Endothelial cell of umbilical vein (primary cell): Measurements from ENCODE around the gene ZNF106. TPM values are rescaled to one million over a fixed set of nuclear protein-coding genes. Genes with fewer than 3 reads are reported as not detected.
A peak's percentile ranks its signal among the peaks of the same experiment; 100 is the strongest.

Source experiments
- BruUV-seq: library from RNA; stranded (reverse); fragments of 400-500 nt; replicated peaks from 2 replicates; lab custom pipeline; 2021; lab: Mats Ljungman, UMichigan
- CTCF ChIA-PET: fragments of 300-600, 350-600 bp; sonication (Branson Sonifier 250); formaldehyde crosslinking; loops from one replicate; lab custom pipeline; 2021; ENCODE audit warnings: antibody characterized with exemption, inconsistent platforms; lab: Charles Lee
- POLR2A ChIA-PET: fragments of 300-600, 350-600 bp; sonication (Branson Sonifier 250); formaldehyde crosslinking; loops from one replicate; lab custom pipeline; 2021; ENCODE audit warnings: antibody characterized with exemption, inconsistent platforms; lab: Charles Lee
- DNase-seq: peaks from one replicate; pipeline ENCODE4 v3.0.0-alpha.2; 2011; ENCODE audit warnings: low read depth, low spot score
- FAIRE-seq: peaks from 2 replicates; lab custom pipeline; 2011; peaks lifted over from hg19 to GRCh38; lab: Jason Lieb, UNC
- H2AFZ ChIP-seq: 2 replicates; pipeline ENCODE4 v1.6.0; 2012; ENCODE audit warnings: low read depth, low read length, control low read depth, inconsistent platforms
- H3K27ac ChIP-seq: 2 replicates; pipeline ENCODE4 v1.5.1; 2011; ENCODE audit warnings: low read depth, mild to moderate bottlenecking, control low read depth, low read length, moderate library complexity; ENCODE audit not compliant: insufficient read depth
- H3K27me3 ChIP-seq, 2 experiments: 2 replicates each; pipeline versions ENCODE4 v1.6.0 to v1.6.1; 2011; ENCODE audit warnings: low read length in 2 of 2, mixed read lengths in 1 of 2; ENCODE audit not compliant: control insufficient read depth in 2 of 2, insufficient read depth in 2 of 2
- H3K36me3 ChIP-seq, 2 experiments: 2 replicates in 1 of 2; 3 replicates in 1 of 2; pipeline ENCODE4 v1.5.1; 2011; ENCODE audit warnings: low read length in 2 of 2, mild to moderate bottlenecking in 1 of 2, moderate library complexity in 1 of 2; ENCODE audit not compliant: control insufficient read depth in 2 of 2, insufficient read depth in 2 of 2; ENCODE audit errors: extremely low read depth in 1 of 2
- H3K4me1 ChIP-seq: 3 replicates; pipeline ENCODE4 v1.5.1; 2011; ENCODE audit warnings: mild to moderate bottlenecking, low read length; ENCODE audit not compliant: control insufficient read depth, insufficient read depth; ENCODE audit errors: extremely low read depth
- H3K4me2 ChIP-seq: 2 replicates; pipeline ENCODE4 v1.6.1; 2011; ENCODE audit warnings: low read length, control low read depth, mixed read lengths; ENCODE audit not compliant: insufficient read depth
- H3K4me3 ChIP-seq, 3 experiments: fragments of 200-600 bp in 1 of 3; sonication (generic), shearing (Covaris generic) in 1 of 3; replicated peaks in 1 of 3; 2 replicates each; pipeline ENCODE4 v1.5.1; 2011 to 2016; ENCODE audit warnings: control low read depth in 3 of 3, low read length in 3 of 3, mild to moderate bottlenecking in 2 of 3, inconsistent platforms in 1 of 3, low read depth in 1 of 3, moderate library complexity in 1 of 3; ENCODE audit not compliant: insufficient read depth in 1 of 3
- H3K79me2 ChIP-seq: 2 replicates; pipeline ENCODE4 v1.6.0; 2012; ENCODE audit warnings: low read length, inconsistent platforms; ENCODE audit not compliant: control insufficient read depth, insufficient read depth
- H3K9ac ChIP-seq: replicated peaks from 2 replicates; pipeline ENCODE3; 2011; ENCODE audit warnings: low read length, control low read depth; ENCODE audit not compliant: insufficient read depth; ENCODE audit errors: extremely low read depth
- H3K9me1 ChIP-seq: replicated peaks from 3 replicates; pipeline ENCODE4 v1.6.0; 2011; ENCODE audit warnings: mild to moderate bottlenecking, low read length; ENCODE audit not compliant: control insufficient read depth, insufficient read depth; ENCODE audit errors: extremely low read depth
- H3K9me3 ChIP-seq: replicated peaks from 2 replicates; pipeline ENCODE4 v1.5.1; 2012; ENCODE audit warnings: low read length, inconsistent platforms; ENCODE audit not compliant: control insufficient read depth, insufficient read depth
- H4K20me1 ChIP-seq: replicated peaks from 2 replicates; pipeline ENCODE3; 2011; ENCODE audit warnings: mild to moderate bottlenecking, low read length; ENCODE audit not compliant: control insufficient read depth, insufficient read depth; ENCODE audit errors: extremely low read depth
- EZH2 ChIP-seq: IDR thresholded peaks from 2 replicates; pipeline ENCODE4 v1.6.1; 2012; ENCODE audit warnings: borderline replicate concordance, low read depth, mild to moderate bottlenecking, moderate library complexity, low read length, inconsistent platforms; ENCODE audit not compliant: severe bottlenecking
- FOS ChIP-seq: IDR thresholded peaks from 2 replicates; pipeline ENCODE4 v1.6.1; 2011; ENCODE audit warnings: mild to moderate bottlenecking, low read length, moderate library complexity, borderline replicate concordance; ENCODE audit not compliant: insufficient read depth
- GATA2 ChIP-seq: IDR thresholded peaks from 2 replicates; pipeline ENCODE4 v1.7.0; 2011; ENCODE audit warnings: low read depth, mild to moderate bottlenecking, moderate library complexity, mixed read lengths, low read length; ENCODE audit not compliant: insufficient read length, insufficient read depth
- JUN ChIP-seq: IDR thresholded peaks from 2 replicates; pipeline ENCODE4 v1.6.1; 2011; ENCODE audit warnings: borderline replicate concordance, low read depth; ENCODE audit not compliant: insufficient read length, insufficient read depth
- MAX ChIP-seq: IDR thresholded peaks from 2 replicates; pipeline ENCODE4 v1.6.1; 2011; ENCODE audit not compliant: insufficient read depth, insufficient read length
- MYC ChIP-seq: IDR thresholded peaks from one replicate; pipeline ENCODE4 v1.6.1; 2011; ENCODE audit warnings: mild to moderate bottlenecking, low read depth, low read length
- POLR2A ChIP-seq: IDR thresholded peaks from 2 replicates; pipeline ENCODE4 v1.6.1; 2012; ENCODE audit warnings: low read depth, mild to moderate bottlenecking, control low read depth, low read length
- POLR2AphosphoS5 ChIP-seq: IDR thresholded peaks from 2 replicates; pipeline ENCODE4 v1.6.1; 2012; ENCODE audit warnings: low read depth, mild to moderate bottlenecking, control low read depth, low read length, moderate library complexity; ENCODE audit not compliant: insufficient read depth
- dilution Hi-C: fragments of 300-500 bp; cut with MboI; formaldehyde crosslinking; loops from one replicate; pipeline ENCODE4 v1.15.0; 2019; ENCODE audit warnings: low sequenced_read_pairs; ENCODE audit not compliant: extremely low pct_ligation_motif_present
- intact Hi-C: fragments of 100-400 bp; cut with micrococcal nuclease; formaldehyde crosslinking; loops from one replicate; pipeline ENCODE4 v1.10.0; 2022
- polyA plus RNA-seq, 4 experiments: library from polyadenylated mRNA; depleted of rRNA in 3 of 4; stranded (reverse) in 3 of 4; unstranded in 1 of 4; fragments of >200 nt; gene quantifications; 2 replicates each; pipeline versions ENCODE4 v1.2.1 to v1.2.3, GENCODE V29; 2011 to 2012; ENCODE audit warnings: missing spikeins in 1 of 4
- total RNA-seq: library from RNA; stranded (reverse); gene quantifications from 2 replicates; pipeline ENCODE4 v1.2.3, GENCODE V29; 2021
- TF ChIP-seq, protein P1 (sequence below), 2 donors: IDR thresholded peaks; 1 replicate in 1 of 2; 2 replicates in 1 of 2; pipeline ENCODE4 v1.5.1; 2011; ENCODE audit warnings: low read length in 2 of 2, mild to moderate bottlenecking in 2 of 2, moderate library complexity in 2 of 2, control low read depth in 1 of 2, inconsistent platforms in 1 of 2, low read depth in 1 of 2; ENCODE audit not compliant: insufficient read depth in 1 of 2; ENCODE audit errors: extremely low read depth in 1 of 2

The ZNF106 gene
- total and polyA plus RNA-seq, 2 donors (not counting 3 experiments of a cell fraction or from before 2014, with no cell fraction given): 18.9 to 53.5 TPM

DNA sequence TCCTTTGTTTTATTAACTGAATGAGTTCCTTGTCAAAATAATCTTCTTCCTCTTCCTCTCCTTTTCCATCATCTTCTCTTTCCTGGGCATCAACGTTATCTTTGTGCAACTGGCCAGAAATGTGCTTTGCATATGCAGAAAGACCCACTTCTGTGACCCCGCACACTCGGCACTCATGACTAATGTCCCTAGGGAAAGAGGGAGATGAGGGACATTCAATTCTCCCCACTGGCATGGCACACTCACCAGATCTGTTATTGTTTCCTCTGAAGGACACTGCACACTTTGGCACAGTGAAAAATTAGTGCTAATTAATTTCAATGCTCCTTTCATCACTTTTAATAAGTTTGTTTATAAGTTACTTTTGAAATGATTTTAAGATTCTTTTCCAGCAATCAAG lies 34.0 kb downstream of the ZNF106 start:
- H3K9me1 ChIP-seq: no peaks in the 10 kb centered on the region
- ChIA-PET CTCF (interaction anchor here (0.5 to 1.5 kb wide), 5 partner anchors 13 to 38 kb away, joined by 3 read pairs; no protein-coding TSS in a partner anchor), POLR2A (no interaction called here)
- intact Hi-C loops (no loop called here), dilution Hi-C loops (no loop called here)
- no peak overlapping the region for H2AFZ ChIP-seq
- BruUV-seq: no TSS peak
- TF ChIP-seq FOS (no peak), EZH2 (no peak), POLR2A (no peak), MAX (no peak), POLR2AphosphoS5 (no peak), MYC (no peak), GATA2 (no peak), JUN (no peak)
- TF ChIP-seq, protein P1, sequence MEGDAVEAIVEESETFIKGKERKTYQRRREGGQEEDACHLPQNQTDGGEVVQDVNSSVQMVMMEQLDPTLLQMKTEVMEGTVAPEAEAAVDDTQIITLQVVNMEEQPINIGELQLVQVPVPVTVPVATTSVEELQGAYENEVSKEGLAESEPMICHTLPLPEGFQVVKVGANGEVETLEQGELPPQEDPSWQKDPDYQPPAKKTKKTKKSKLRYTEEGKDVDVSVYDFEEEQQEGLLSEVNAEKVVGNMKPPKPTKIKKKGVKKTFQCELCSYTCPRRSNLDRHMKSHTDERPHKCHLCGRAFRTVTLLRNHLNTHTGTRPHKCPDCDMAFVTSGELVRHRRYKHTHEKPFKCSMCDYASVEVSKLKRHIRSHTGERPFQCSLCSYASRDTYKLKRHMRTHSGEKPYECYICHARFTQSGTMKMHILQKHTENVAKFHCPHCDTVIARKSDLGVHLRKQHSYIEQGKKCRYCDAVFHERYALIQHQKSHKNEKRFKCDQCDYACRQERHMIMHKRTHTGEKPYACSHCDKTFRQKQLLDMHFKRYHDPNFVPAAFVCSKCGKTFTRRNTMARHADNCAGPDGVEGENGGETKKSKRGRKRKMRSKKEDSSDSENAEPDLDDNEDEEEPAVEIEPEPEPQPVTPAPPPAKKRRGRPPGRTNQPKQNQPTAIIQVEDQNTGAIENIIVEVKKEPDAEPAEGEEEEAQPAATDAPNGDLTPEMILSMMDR (IDR thresholded peaks at IDR 0.05; ENCODE audit: extremely low read depth in 1 of 2, insufficient read depth in 1 of 2, low read depth in 1 of 2, low read length in 2 of 2): no peak
- peak; percentile 53 for FAIRE-seq
- H4K20me1 ChIP-seq: no peaks in the 10 kb centered on the region
- H3K4me1 ChIP-seq: peaks cover 19% of the 10 kb centered on the region
- no peak overlapping the region for H3K4me3 ChIP-seq
- DNase-seq: no peak
- peak overlapping the region; percentile 57 for H3K27ac ChIP-seq
- peaks cover 23% of the 10 kb centered on the region for H3K79me2 ChIP-seq
- H3K9ac ChIP-seq: peak overlapping the region; percentile 54
- H3K36me3 ChIP-seq: no peaks in the 10 kb centered on the region
- peak overlapping the region; percentile 55 for H3K4me2 ChIP-seq
- no peaks in the 10 kb centered on the region for H3K9me3 ChIP-seq
- no peaks in the 10 kb centered on the region for H3K27me3 ChIP-seq
